GM21526 (cell line): Measurements from ENCODE around the gene TRIP4.
A peak's percentile ranks its signal among the peaks of the same experiment; 100 is the strongest.
"Not testable (repeated sequence)": the region's sequence is repeated elsewhere in the genome, so short reads cannot be mapped to it uniquely, and the experiment has no call there.

ENCODE experiments used
- ATAC-seq: cut with Tn5 transposase; IDR thresholded peaks from one replicate; pipeline ENCODE4 v1.9.1; 2021; ENCODE audit warnings: moderate library complexity; ENCODE audit not compliant: unreplicated experiment, low FRiP score

Gene TRIP4

GRCh38 chr15:64387562-64388168 lies at the start of gene TRIP4:
Gene TRIP4 (plus strand): TSS chr15:64387836. CDS start chr15:64387864, 28 bp downstream.
- ATAC-seq, result peak; percentile 90

- ATAC-seq, result no peak
Measured at GRCh38 chr15:64340355-64340754, 47.3 kb upstream of the TRIP4 start.

DNA sequence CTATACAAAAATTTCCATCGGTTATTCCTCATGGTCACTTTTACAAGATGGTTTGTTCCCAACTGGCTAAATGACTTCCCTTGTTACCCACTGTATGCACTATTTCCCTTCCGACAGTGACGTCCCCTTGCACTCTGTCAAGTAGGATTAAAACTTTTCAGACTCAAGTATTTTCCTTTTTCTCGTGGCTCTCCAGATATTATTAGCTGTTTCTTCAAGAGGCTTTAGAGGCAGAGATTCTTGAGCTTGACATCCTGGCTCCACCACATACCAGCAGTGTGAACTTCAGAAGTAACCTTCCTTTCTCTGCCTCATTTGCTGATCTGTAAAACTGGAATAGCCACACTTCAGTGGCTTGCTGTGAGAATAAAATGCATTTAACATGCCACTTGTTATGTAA lies 45.7 kb upstream of the TRIP4 start:
- ATAC-seq, result no peak

GRCh38 chr15:64343222-64343621 lies 44.4 kb upstream of the TRIP4 start:
- ATAC-seq, result no peak

- ATAC-seq, result no peak
Measured at GRCh38 chr15:64343841-64344240, 43.8 kb upstream of the TRIP4 start.

- no peak for ATAC-seq
Measured at GRCh38 chr15:64344651-64345294, 42.9 kb upstream of the TRIP4 start.

- not testable (repeated sequence) for ATAC-seq
Measured at GRCh38 chr15:64346242-64346641, 41.4 kb upstream of the TRIP4 start.

GRCh38 chr15:64348455-64348854 lies 39.2 kb upstream of the TRIP4 start:
- ATAC-seq, result no peak

DNA sequence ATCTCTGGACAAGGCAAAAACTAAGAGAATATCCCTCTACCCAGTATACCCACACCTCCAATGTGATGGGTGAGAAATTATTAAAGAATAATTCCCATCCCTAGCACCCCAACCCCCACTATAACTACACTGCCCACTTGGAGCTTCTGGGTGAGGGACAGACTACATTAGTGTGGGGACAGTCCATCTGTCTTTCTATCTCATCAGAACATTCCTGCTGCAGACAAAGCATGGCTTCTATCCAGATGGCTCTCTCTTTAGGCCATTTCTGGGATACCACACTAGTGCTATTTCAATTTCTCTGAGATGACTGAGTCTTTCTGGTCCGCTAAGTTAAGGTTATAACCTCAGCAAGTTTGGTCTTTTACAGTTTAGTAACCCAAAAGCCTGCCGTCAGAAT lies 38.3 kb upstream of the TRIP4 start:
- no peak for ATAC-seq

- no peak for ATAC-seq
Measured at GRCh38 chr15:64351265-64351664, 36.4 kb upstream of the TRIP4 start.

DNA sequence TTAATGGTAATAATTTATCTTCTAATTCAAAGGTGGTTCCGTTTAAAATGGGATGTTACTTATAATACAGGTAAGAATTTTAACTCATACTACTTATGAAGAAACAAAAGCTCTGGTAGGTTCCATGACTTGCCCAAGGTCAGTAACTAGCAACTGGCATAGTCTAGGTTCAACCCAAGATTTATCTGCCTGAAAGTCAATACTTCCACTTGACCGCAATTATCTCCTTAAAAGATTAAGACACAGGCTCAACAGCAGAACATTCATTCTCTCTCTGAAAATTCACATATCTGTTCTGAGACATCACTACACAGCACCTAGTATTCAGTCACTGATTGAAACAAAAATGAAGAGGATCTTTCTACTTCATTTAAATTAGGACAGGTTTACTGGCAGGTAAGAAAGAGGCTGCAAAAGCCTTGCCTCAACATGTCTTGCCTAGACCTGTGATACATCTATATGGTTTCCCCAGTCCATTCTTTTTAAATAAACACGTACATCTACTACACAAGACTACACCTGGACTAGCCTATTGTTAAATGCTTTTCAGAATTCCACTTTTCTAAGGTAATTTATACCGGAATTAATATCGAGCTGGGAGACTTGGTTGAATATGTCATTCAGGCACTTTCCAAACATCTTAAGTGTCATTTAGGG lies 32.8 kb upstream of the TRIP4 start:
- ATAC-seq, result no peak

- peak; percentile 21 for ATAC-seq
Measured at GRCh38 chr15:64355348-64355943, 32.2 kb upstream of the TRIP4 start.

GRCh38 chr15:64355944-64356709 lies 31.5 kb upstream of the TRIP4 start, which contains the start of gene CSNK1G1:
Gene CSNK1G1 (minus strand): TSS chr15:64356173. CDS start chr15:64300499, 55,674 bp downstream.
- ATAC-seq, result peak; percentile 94

DNA sequence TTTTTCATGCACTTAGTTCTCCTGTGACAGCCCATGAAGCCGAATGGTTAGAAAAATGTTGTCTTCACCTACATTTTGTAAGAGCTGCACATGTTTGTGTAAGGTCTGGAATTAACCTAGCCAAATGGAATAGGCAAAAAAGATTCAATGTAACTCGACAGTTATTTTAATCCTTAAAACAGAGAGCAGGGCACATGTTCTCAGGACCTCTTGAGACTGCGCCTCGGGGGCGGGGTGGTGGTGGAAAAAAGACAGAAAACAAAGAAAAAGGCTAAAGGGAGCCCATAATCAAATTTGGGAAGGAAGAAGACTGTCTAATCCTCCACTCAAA lies 31.0 kb upstream of the TRIP4 start:
- ATAC-seq, result no peak

DNA sequence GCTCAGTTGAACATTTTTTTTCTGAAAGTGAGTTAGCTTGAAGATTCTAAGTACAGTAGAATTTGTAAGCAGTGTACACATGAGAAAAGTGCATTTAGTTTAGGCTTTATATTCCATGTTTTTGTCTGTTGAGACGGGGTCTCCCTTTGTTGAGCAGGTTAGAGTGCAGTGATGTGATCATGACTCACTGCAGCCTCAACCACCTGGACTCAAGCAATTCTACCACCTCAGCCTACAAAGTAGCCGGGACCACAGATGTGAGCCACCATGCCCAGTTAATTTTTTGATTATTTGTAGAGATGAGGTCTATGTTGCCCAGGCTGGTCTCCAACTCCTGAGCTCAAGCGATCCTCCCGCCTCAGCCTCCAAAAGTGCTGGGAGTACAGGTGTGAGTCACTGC lies 26.4 kb upstream of the TRIP4 start:
- ATAC-seq, result no peak

DNA sequence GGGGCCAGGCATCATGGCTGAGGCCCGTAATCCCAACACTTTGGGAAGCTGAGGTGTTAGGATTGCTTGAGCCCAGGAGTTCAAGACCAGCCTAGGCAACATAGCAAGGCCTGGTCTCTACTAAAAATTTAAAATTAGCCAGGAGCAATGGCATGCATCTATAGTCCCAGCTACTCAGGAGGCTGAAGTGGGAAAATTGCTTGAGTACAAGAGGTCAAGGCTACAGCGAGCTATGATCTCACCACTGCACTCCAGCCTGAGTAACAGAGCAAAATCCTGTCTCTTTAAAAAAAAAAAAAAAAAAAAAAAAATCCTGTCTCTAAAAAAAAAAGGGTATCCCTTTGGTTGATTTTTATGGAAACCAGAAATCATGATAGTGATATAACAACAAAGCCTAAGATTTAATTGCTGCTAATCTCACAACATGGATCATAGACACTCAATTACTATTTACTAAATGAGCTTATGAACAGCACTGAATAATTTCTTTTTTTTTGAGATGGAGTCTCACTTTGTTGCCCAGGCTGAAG lies 18.5 kb upstream of the TRIP4 start:
- no peak for ATAC-seq

DNA sequence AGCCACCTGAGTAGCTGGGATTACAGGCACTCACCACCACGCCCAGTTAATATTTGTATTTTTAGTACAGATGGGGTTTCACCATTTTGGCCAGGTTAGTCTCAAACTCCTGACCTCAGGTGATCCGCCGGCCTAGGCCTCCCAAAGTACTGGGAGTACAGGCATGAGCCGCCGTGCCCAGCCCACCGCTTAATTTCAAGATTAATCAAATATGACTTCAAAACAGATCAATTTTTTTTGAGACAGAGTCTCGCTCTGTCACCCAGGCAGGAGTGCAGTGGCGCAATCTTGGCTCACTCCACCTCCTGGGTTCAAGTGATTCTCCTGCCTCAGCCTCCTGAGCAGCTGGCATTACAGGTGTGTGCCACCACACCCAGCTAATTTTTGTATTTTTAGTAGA lies 16.3 kb upstream of the TRIP4 start:
- ATAC-seq, result not testable (repeated sequence)

- no peak for ATAC-seq
Measured at GRCh38 chr15:64373360-64373759, 14.3 kb upstream of the TRIP4 start.

- no peak for ATAC-seq
Measured at GRCh38 chr15:64379216-64379960, 8.2 kb upstream of the TRIP4 start.
